Osteoblast (primary cell): ENCODE measurements around the gene IKZF3. TPM values are rescaled to one million over a fixed set of nuclear protein-coding genes. Genes with fewer than 3 reads are reported as not detected.

Source experiments
- DNase-seq: peaks from one replicate; pipeline ENCODE4 v3.0.0; 2011; ENCODE audit warnings: low spot score, mixed read lengths; ENCODE audit not compliant: insufficient read length; ENCODE audit errors: missing footprints
- H2AFZ ChIP-seq: 2 replicates; pipeline ENCODE4 v1.6.0; 2011; ENCODE audit warnings: mild to moderate bottlenecking, low read length
- H3K27ac ChIP-seq: 2 replicates; pipeline ENCODE4 v1.5.1; 2011; ENCODE audit warnings: mild to moderate bottlenecking, low read depth, low read length, moderate library complexity
- H3K27me3 ChIP-seq: 2 replicates; pipeline ENCODE4 v1.6.0; 2012; ENCODE audit warnings: mild to moderate bottlenecking, control low read depth, inconsistent platforms, low read length, moderate library complexity; ENCODE audit not compliant: insufficient read depth
- H3K36me3 ChIP-seq: 2 replicates; pipeline ENCODE4 v1.5.1; 2011; ENCODE audit warnings: mild to moderate bottlenecking, low read length, control low read depth, moderate library complexity; ENCODE audit not compliant: insufficient read depth
- H3K4me1 ChIP-seq: 2 replicates; pipeline ENCODE4 v1.5.1; 2011; ENCODE audit warnings: mild to moderate bottlenecking, low read length, control low read depth, moderate library complexity; ENCODE audit not compliant: insufficient read depth
- H3K4me2 ChIP-seq: 2 replicates; pipeline ENCODE4 v1.6.0; 2011; ENCODE audit warnings: mild to moderate bottlenecking, low read length; ENCODE audit not compliant: insufficient read depth
- H3K4me3 ChIP-seq: fragments of 200-600 bp; sonication (generic); 3 replicates; pipeline ENCODE4 v1.5.1; 2012; ENCODE audit warnings: mild to moderate bottlenecking, low read length, inconsistent platforms; ENCODE audit not compliant: insufficient read depth
- H3K79me2 ChIP-seq: 2 replicates; pipeline ENCODE4 v1.6.0; 2012; ENCODE audit warnings: mild to moderate bottlenecking, low read length, control low read depth, inconsistent platforms; ENCODE audit not compliant: insufficient read depth
- H3K9me3 ChIP-seq: 2 replicates; pipeline ENCODE4 v1.5.1; 2011; ENCODE audit warnings: low read depth, low read length, control low read depth
- H4K20me1 ChIP-seq: 2 replicates; pipeline ENCODE4 v1.6.0; 2012; ENCODE audit warnings: mild to moderate bottlenecking, low read length, control low read depth; ENCODE audit not compliant: insufficient read depth
- CTCF ChIP-seq: IDR thresholded peaks from 2 replicates; pipeline ENCODE4 v1.5.1; 2011; ENCODE audit warnings: mild to moderate bottlenecking, low read depth, low read length, moderate library complexity; ENCODE audit errors: extremely low read depth
- total RNA-seq: library from RNA; depleted of rRNA; stranded (reverse); fragments of >200 nt; gene quantifications from 2 replicates; pipeline ENCODE4 v1.2.3, GENCODE V29; 2012

The IKZF3 gene
- total RNA-seq, 1 donor, result not detected

DNA sequence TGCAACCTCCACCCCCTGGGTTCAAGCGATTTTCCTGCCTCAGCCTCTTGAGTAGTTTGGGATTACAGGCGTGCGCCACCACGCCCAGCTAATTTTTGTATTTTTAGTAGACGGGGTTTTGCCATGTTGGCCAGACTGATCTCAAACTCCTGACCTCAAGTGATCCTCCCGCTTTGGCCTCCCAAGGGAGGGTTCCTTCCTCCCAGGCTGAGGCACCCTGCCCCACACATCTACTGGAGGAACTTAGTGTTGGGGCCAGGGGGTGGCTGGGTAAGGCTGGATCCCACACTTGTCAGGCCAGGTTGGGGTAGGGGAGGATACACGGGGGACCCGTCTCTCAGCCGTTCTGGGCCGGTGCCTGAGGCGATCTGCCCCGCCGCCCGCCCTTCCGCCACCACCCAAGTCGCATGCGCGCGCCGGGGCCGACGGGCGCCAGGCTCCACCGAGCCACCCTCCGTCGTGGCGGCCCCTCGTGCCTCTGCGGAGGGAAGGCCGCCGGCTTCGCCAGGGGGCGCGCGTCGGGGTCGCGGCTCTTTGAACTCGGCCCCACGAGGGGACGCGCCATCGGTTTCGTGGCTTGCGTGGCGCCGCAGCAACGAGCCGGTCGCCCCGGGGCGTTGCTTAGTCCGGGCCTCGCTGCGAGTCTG is 110.5 kb downstream of the IKZF3 start:
- H3K79me2 ChIP-seq, result no peaks in the 10 kb centered on the region
- H3K4me1 ChIP-seq, result peaks cover 5% of the 10 kb centered on the region
- H4K20me1 ChIP-seq, result no peaks in the 10 kb centered on the region
- H3K9me3 ChIP-seq, result no peaks in the 10 kb centered on the region
- H3K36me3 ChIP-seq, result no peaks in the 10 kb centered on the region
- DNase-seq, result peak; percentile 90
- peak overlapping the region; percentile 93 for H2AFZ ChIP-seq
- H3K4me3 ChIP-seq, result peak overlapping the region; percentile 84
- no peak for TF ChIP-seq CTCF
- peaks cover 11% of the 10 kb centered on the region for H3K27me3 ChIP-seq
- H3K27ac ChIP-seq, result peak overlapping the region; percentile 17
- H3K4me2 ChIP-seq, result peak overlapping the region; percentile 92

- no peak overlapping the region for H2AFZ ChIP-seq
- peaks cover 3% of the 10 kb centered on the region for H3K27me3 ChIP-seq
- no peaks in the 10 kb centered on the region for H3K36me3 ChIP-seq
- TF ChIP-seq CTCF, result no peak
- H3K9me3 ChIP-seq, result no peaks in the 10 kb centered on the region
- H3K4me3 ChIP-seq, result no peak overlapping the region
- H3K27ac ChIP-seq, result no peak overlapping the region
- DNase-seq, result peak; percentile 64
- peaks cover 5% of the 10 kb centered on the region for H3K4me1 ChIP-seq
- H3K4me2 ChIP-seq, result no peak overlapping the region
- H3K79me2 ChIP-seq, result no peaks in the 10 kb centered on the region
- H4K20me1 ChIP-seq, result no peaks in the 10 kb centered on the region
These were observed 111.8 kb downstream of the IKZF3 start for GRCh38 chr17:39752241-39752881.

GRCh38 chr17:39751637-39752036 is 112.5 kb downstream of the IKZF3 start:
- H2AFZ ChIP-seq, result no peak overlapping the region
- peak; percentile 76 for DNase-seq
- H3K36me3 ChIP-seq, result no peaks in the 10 kb centered on the region
- no peaks in the 10 kb centered on the region for H4K20me1 ChIP-seq
- no peak overlapping the region for H3K4me2 ChIP-seq
- no peak for TF ChIP-seq CTCF
- peaks cover 3% of the 10 kb centered on the region for H3K27me3 ChIP-seq
- peaks cover 5% of the 10 kb centered on the region for H3K4me1 ChIP-seq
- no peak overlapping the region for H3K4me3 ChIP-seq
- no peaks in the 10 kb centered on the region for H3K9me3 ChIP-seq
- no peaks in the 10 kb centered on the region for H3K79me2 ChIP-seq
- no peak overlapping the region for H3K27ac ChIP-seq

GRCh38 chr17:39751016-39751543 is 113.0 kb downstream of the IKZF3 start:
- no peak overlapping the region for H2AFZ ChIP-seq
- H3K27ac ChIP-seq, result no peak overlapping the region
- H3K9me3 ChIP-seq, result no peaks in the 10 kb centered on the region
- no peak for TF ChIP-seq CTCF
- H3K4me1 ChIP-seq, result peaks cover 5% of the 10 kb centered on the region
- H3K36me3 ChIP-seq, result no peaks in the 10 kb centered on the region
- peak; percentile 56 for DNase-seq
- H3K4me3 ChIP-seq, result no peak overlapping the region
- H3K79me2 ChIP-seq, result no peaks in the 10 kb centered on the region
- H3K27me3 ChIP-seq, result peaks cover 1% of the 10 kb centered on the region
- H3K4me2 ChIP-seq, result no peak overlapping the region
- no peaks in the 10 kb centered on the region for H4K20me1 ChIP-seq
